H9 (cell line): ENCODE data around the gene NRXN3. TPM values are rescaled to one million over a fixed set of nuclear protein-coding genes. Genes with fewer than 3 reads are reported as not detected.

Source experiments
- DNase-seq: peaks from one replicate; pipeline ENCODE4 v3.0.0-alpha.2; 2017
- H2AFZ ChIP-seq: one replicate; pipeline ENCODE4 v1.6.1; 2013; ENCODE audit warnings: mild to moderate bottlenecking, low read length, control low read depth, moderate library complexity
- H2AK5ac ChIP-seq: 2 replicates; pipeline ENCODE4 v1.6.1; 2013; ENCODE audit warnings: low read length, control low read depth, mixed read lengths; ENCODE audit not compliant: insufficient read length
- H2BK120ac ChIP-seq: one replicate; pipeline ENCODE4 v1.6.1; 2013; ENCODE audit warnings: low read depth, mild to moderate bottlenecking, low read length, control low read depth, inconsistent platforms; ENCODE audit not compliant: poor library complexity, severe bottlenecking
- H2BK12ac ChIP-seq: 2 replicates; pipeline ENCODE4 v1.6.1; 2013; ENCODE audit warnings: low read length, control low read depth, mixed read lengths, low read depth; ENCODE audit not compliant: insufficient read length
- H2BK15ac ChIP-seq: 2 replicates; pipeline ENCODE4 v1.6.1; 2013; ENCODE audit warnings: low read depth, low read length, control low read depth
- H2BK20ac ChIP-seq: one replicate; pipeline ENCODE4 v1.6.1; 2013; ENCODE audit warnings: low read depth, mild to moderate bottlenecking, low read length, control low read depth, inconsistent platforms; ENCODE audit not compliant: poor library complexity, severe bottlenecking
- H2BK5ac ChIP-seq: 2 replicates; pipeline ENCODE4 v1.6.1; 2013; ENCODE audit warnings: low read length, control low read depth, mixed read lengths; ENCODE audit not compliant: insufficient read length
- H3K14ac ChIP-seq: 2 replicates; pipeline ENCODE4 v1.6.1; 2013; ENCODE audit warnings: low read length, control low read depth; ENCODE audit not compliant: insufficient read depth
- H3K18ac ChIP-seq: 2 replicates; pipeline ENCODE4 v1.6.1; 2013; ENCODE audit warnings: low read depth, mild to moderate bottlenecking, mixed read lengths, low read length, control low read depth; ENCODE audit not compliant: insufficient read length
- H3K23ac ChIP-seq: 2 replicates; pipeline ENCODE4 v1.6.1; 2013; ENCODE audit warnings: low read length, control low read depth, mixed read lengths, low read depth; ENCODE audit not compliant: insufficient read length
- H3K23me2 ChIP-seq: 2 replicates; pipeline ENCODE4 v1.6.1; 2013; ENCODE audit warnings: low read depth, mild to moderate bottlenecking, mixed read lengths, low read length, control low read depth; ENCODE audit not compliant: insufficient read length, poor library complexity, severe bottlenecking
- H3K27ac ChIP-seq: 2 replicates; pipeline ENCODE4 v1.5.1; 2013; ENCODE audit warnings: low read length, control low read depth, mixed read lengths, low read depth; ENCODE audit not compliant: insufficient read length
- H3K27me3 ChIP-seq: 2 replicates; pipeline ENCODE4 v1.6.1; 2013; ENCODE audit warnings: low read length, control low read depth, inconsistent platforms; ENCODE audit not compliant: insufficient read depth
- H3K4ac ChIP-seq: 2 replicates; pipeline ENCODE4 v1.6.1; 2013; ENCODE audit warnings: low read depth, mild to moderate bottlenecking, control low read depth, inconsistent platforms, low read length, moderate library complexity
- H3K4me1 ChIP-seq: 2 replicates; pipeline ENCODE4 v1.6.1; 2013; ENCODE audit warnings: low read length, control low read depth, inconsistent platforms; ENCODE audit not compliant: insufficient read depth
- H3K4me2 ChIP-seq: 2 replicates; pipeline ENCODE4 v1.6.1; 2013; ENCODE audit warnings: low read length, control low read depth, mixed read lengths; ENCODE audit not compliant: insufficient read length, insufficient read depth
- H3K56ac ChIP-seq: 2 replicates; pipeline ENCODE4 v1.6.1; 2013; ENCODE audit warnings: low read depth, mild to moderate bottlenecking, mixed read lengths, low read length, control low read depth; ENCODE audit not compliant: insufficient read length
- H3K79me1 ChIP-seq: 2 replicates; pipeline ENCODE4 v1.6.1; 2013; ENCODE audit warnings: low read depth, mild to moderate bottlenecking, moderate library complexity, low read length, control low read depth, inconsistent platforms; ENCODE audit not compliant: insufficient read depth, poor library complexity, severe bottlenecking
- H3K79me2 ChIP-seq: 2 replicates; pipeline ENCODE4 v1.6.1; 2013; ENCODE audit warnings: low read length, control low read depth, inconsistent platforms; ENCODE audit not compliant: insufficient read depth
- H3K9ac ChIP-seq: 2 replicates; pipeline ENCODE4 v1.6.1; 2013; ENCODE audit warnings: low read length, control low read depth, mixed read lengths; ENCODE audit not compliant: insufficient read length; ENCODE audit errors: extremely low read depth
- H3K9me3 ChIP-seq: one replicate; pipeline ENCODE4 v1.6.1; 2013; ENCODE audit warnings: low read depth, low read length, inconsistent platforms; ENCODE audit not compliant: control insufficient read depth
- H3T11ph ChIP-seq: one replicate; pipeline ENCODE4 v1.6.1; 2013; ENCODE audit warnings: mild to moderate bottlenecking, low read length, control low read depth, inconsistent platforms
- H4K20me1 ChIP-seq: one replicate; pipeline ENCODE4 v1.6.1; 2013; ENCODE audit not compliant: control insufficient read depth, insufficient read length, insufficient read depth
- H4K5ac ChIP-seq: 2 replicates; pipeline ENCODE4 v1.6.1; 2013; ENCODE audit warnings: low read depth, mild to moderate bottlenecking, mixed read lengths, low read length, control low read depth; ENCODE audit not compliant: insufficient read length
- H4K8ac ChIP-seq: replicated peaks from 2 replicates; pipeline ENCODE4 v1.6.1; 2013; ENCODE audit warnings: low read length, control low read depth, mixed read lengths, low read depth; ENCODE audit not compliant: insufficient read length
- H4K91ac ChIP-seq: 2 replicates; pipeline ENCODE4 v1.6.1; 2013; ENCODE audit warnings: low read depth, mild to moderate bottlenecking, moderate library complexity, mixed read lengths, low read length, control low read depth; ENCODE audit not compliant: insufficient read length
- H3K27ac Mint-ChIP-seq, 3 experiments: 2 replicates in 2 of 3; 3 replicates in 1 of 3; pipeline ENCODE4 v1.8.0; 2020 to 2021; ENCODE audit warnings: mixed read lengths in 3 of 3, mild to moderate bottlenecking in 1 of 3, moderate library complexity in 1 of 3
- H3K27me3 Mint-ChIP-seq: 2 replicates; pipeline ENCODE4 v1.8.0; 2021; ENCODE audit warnings: low read depth, mild to moderate bottlenecking, moderate library complexity, mixed read lengths
- H3K36me3 Mint-ChIP-seq, 3 experiments: 2 replicates in 2 of 3; 3 replicates in 1 of 3; pipeline ENCODE4 v1.8.0; 2020 to 2021; ENCODE audit warnings: low read depth in 3 of 3, mixed read lengths in 3 of 3; ENCODE audit not compliant: insufficient read depth in 1 of 3
- H3K4me1 Mint-ChIP-seq, 2 experiments: 2 replicates each; pipeline ENCODE4 v1.8.0; 2020; ENCODE audit warnings: mixed read lengths in 2 of 2
- H3K4me3 Mint-ChIP-seq, 2 experiments: 2 replicates in 1 of 2; 3 replicates in 1 of 2; pipeline ENCODE4 v1.8.0; 2020 to 2021; ENCODE audit warnings: mild to moderate bottlenecking in 2 of 2, mixed read lengths in 2 of 2, moderate library complexity in 1 of 2
- H3K9me3 Mint-ChIP-seq, 2 experiments: 2 replicates in 1 of 2; 3 replicates in 1 of 2; pipeline ENCODE4 v1.8.0; 2020; ENCODE audit warnings: mild to moderate bottlenecking in 2 of 2, mixed read lengths in 2 of 2, moderate library complexity in 1 of 2
- CTCF ChIP-seq: fragments of 200-600 bp; sonication (generic); conservative IDR thresholded peaks from 3 replicates; pipeline ENCODE4 v1.8.0; 2021; ENCODE audit warnings: antibody characterized with exemption, mild to moderate bottlenecking
- WGBS: extraction: QIAGEN DNeasy Blood & Tissue Kit; methylation state at CpG from one replicate; pipeline ENCODE4 v1.1.7; 2013; ENCODE audit warnings: missing lambda C conversion rate, low lambda C conversion rate, mixed read lengths; ENCODE audit not compliant: insufficient read length; ENCODE audit errors: extremely low coverage; 5-methylcytosine and 5-hydroxymethylcytosine counted together
- total RNA-seq: library from RNA; stranded (reverse); gene quantifications from 2 replicates; pipeline ENCODE4 v1.2.1, GENCODE V29; 2021

Gene NRXN3
- total RNA-seq, 1 experiment from 2014 or later: 1.8 TPM

DNA sequence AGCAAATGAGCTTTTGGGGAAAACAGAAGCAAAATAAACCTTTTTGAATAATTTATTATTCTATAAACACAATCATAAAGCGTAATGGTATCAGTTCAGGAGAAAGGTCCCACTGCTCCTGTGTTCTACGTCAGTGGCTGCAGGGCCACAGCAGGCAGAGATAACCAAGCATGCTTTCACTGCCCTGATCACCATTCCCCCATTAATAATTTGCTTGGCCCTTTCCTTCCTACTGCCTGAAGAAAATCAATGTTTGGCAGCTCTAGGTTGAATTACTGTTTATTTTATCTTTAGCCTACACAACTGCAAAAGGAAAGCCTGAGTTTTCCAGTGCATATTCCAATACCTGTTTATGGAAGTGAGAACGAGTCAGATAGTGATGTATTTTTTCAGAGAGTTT, 1671.3 kb downstream of the NRXN3 start:
- Histone ChIP-seq H3K27me3 (no peaks in the 10 kb centered on the region), H3K79me2 (no peaks in the 10 kb centered on the region), H2BK12ac (no peak overlapping the region), H2BK5ac (no peak overlapping the region), H2AK5ac (no peak overlapping the region), H3K27ac (no peak overlapping the region), H2BK20ac (no peak overlapping the region), H3K9me3 (no peaks in the 10 kb centered on the region), H3T11ph (no peak overlapping the region), H3K4ac (no peak overlapping the region), H2BK120ac (no peak overlapping the region), H4K91ac (no peak overlapping the region), H3K4me1 (no peaks in the 10 kb centered on the region), H4K20me1 (no peaks in the 10 kb centered on the region), H3K23me2 (no peaks in the 10 kb centered on the region), H3K4me2 (no peak overlapping the region), H3K9ac (no peak overlapping the region), H2AFZ (no peak overlapping the region), H3K23ac (no peak overlapping the region), H3K14ac (no peak overlapping the region), H2BK15ac (no peak overlapping the region), H4K8ac (no peak overlapping the region), H3K56ac (no peak overlapping the region), H3K79me1 (no peaks in the 10 kb centered on the region), H3K18ac (no peak overlapping the region), H4K5ac (no peak overlapping the region)
- Mint-ChIP-seq H3K4me3 (no peak overlapping the region), H3K9me3 (no peaks in the 10 kb centered on the region), H3K36me3 (no peaks in the 10 kb centered on the region), H3K27ac (no peak overlapping the region), H3K27me3 (no peaks in the 10 kb centered on the region), H3K4me1 (no peaks in the 10 kb centered on the region)
- no peak for TF ChIP-seq CTCF
- WGBS: no CpG with 5 or more reads among the region's 3 CpGs
- no peak for DNase-seq
